CD14-positive monocyte (primary cell): ENCODE measurements around the gene ERG. TPM values are rescaled to one million over a fixed set of nuclear protein-coding genes. Genes with fewer than 3 reads are reported as not detected.

Experiments
- DNase-seq, 3 donors: peaks; one replicate each; pipeline ENCODE4 v3.0.0-alpha.2; 2011 to 2022
- H2AFZ ChIP-seq: 2 replicates; pipeline ENCODE4 v1.6.0; 2012; ENCODE audit warnings: mild to moderate bottlenecking, low read depth, low read length, inconsistent platforms; ENCODE audit not compliant: insufficient read depth, poor library complexity, severe bottlenecking
- H3K27ac ChIP-seq, 2 donors: 1 replicate in 1 of 2; 2 replicates in 1 of 2; pipeline ENCODE4 v1.5.1; 2012 to 2013; ENCODE audit warnings: low read length in 2 of 2, control low read depth in 1 of 2, inconsistent platforms in 1 of 2, low read depth in 1 of 2, mild to moderate bottlenecking in 1 of 2
- H3K27me3 ChIP-seq, 2 donors: one replicate each; pipeline versions ENCODE4 v1.6.0 to v1.6.1; 2011 to 2013; ENCODE audit warnings: low read length in 2 of 2; ENCODE audit not compliant: control insufficient read depth in 2 of 2, insufficient read depth in 2 of 2
- H3K36me3 ChIP-seq, 2 donors: replicated peaks in 1 of 2; 1 replicate in 1 of 2; 2 replicates in 1 of 2; pipeline versions ENCODE4 v1.5.1 to v1.6.1; 2012 to 2013; ENCODE audit warnings: low read length in 2 of 2, control low read depth in 1 of 2, inconsistent platforms in 1 of 2, mild to moderate bottlenecking in 1 of 2; ENCODE audit not compliant: insufficient read depth in 2 of 2, control insufficient read depth in 1 of 2
- H3K4me1 ChIP-seq, 2 donors: 1 replicate in 1 of 2; 2 replicates in 1 of 2; pipeline versions ENCODE4 v1.5.1 to v1.6.1; 2012 to 2013; ENCODE audit warnings: low read length in 2 of 2, control low read depth in 1 of 2, inconsistent platforms in 1 of 2, mild to moderate bottlenecking in 1 of 2, moderate library complexity in 1 of 2; ENCODE audit not compliant: insufficient read depth in 2 of 2, control insufficient read depth in 1 of 2
- H3K4me2 ChIP-seq: replicated peaks from 2 replicates; pipeline ENCODE3; 2012; ENCODE audit warnings: low read length, moderate library complexity, mild to moderate bottlenecking; ENCODE audit not compliant: poor library complexity, severe bottlenecking; ENCODE audit errors: extremely low read depth
- H3K4me3 ChIP-seq, 3 experiments: fragments of 200-600 bp in 1 of 3; sonication (generic) in 1 of 3; replicated peaks in 1 of 3; 1 replicate in 2 of 3; 2 replicates in 1 of 3; pipeline ENCODE4 v1.5.1; 2011 to 2013; ENCODE audit warnings: low read length in 3 of 3, mild to moderate bottlenecking in 3 of 3, control low read depth in 2 of 3, low read depth in 2 of 3, inconsistent platforms in 1 of 3, moderate library complexity in 1 of 3
- H3K79me2 ChIP-seq: 2 replicates; pipeline ENCODE4 v1.6.0; 2012; ENCODE audit warnings: mild to moderate bottlenecking, control low read depth, inconsistent platforms, low read length, moderate library complexity; ENCODE audit not compliant: insufficient read depth
- H3K9ac ChIP-seq: 2 replicates; pipeline ENCODE4 v1.6.0; 2017; ENCODE audit warnings: low read length, mild to moderate bottlenecking; ENCODE audit not compliant: insufficient read depth, poor library complexity, severe bottlenecking
- H3K9me3 ChIP-seq, 2 donors: replicated peaks in 1 of 2; 1 replicate in 1 of 2; 2 replicates in 1 of 2; pipeline versions ENCODE4 v1.5.1 to v1.6.1; 2012 to 2013; ENCODE audit warnings: low read length in 2 of 2, control low read depth in 1 of 2; ENCODE audit not compliant: control insufficient read depth in 1 of 2, insufficient read depth in 1 of 2
- H4K20me1 ChIP-seq: 2 replicates; pipeline ENCODE4 v1.6.0; 2012; ENCODE audit warnings: mild to moderate bottlenecking, low read length, control low read depth, moderate library complexity; ENCODE audit not compliant: insufficient read depth
- H3K27ac Mint-ChIP-seq, 7 donors: one replicate each; pipeline ENCODE4 v1.8.0; 2020; ENCODE audit warnings: mild to moderate bottlenecking in 7 of 7, mixed read lengths in 7 of 7, moderate library complexity in 6 of 7, inconsistent platforms in 2 of 7
- H3K27me3 Mint-ChIP-seq, 3 donors: one replicate each; pipeline ENCODE4 v1.8.0; 2021 to 2022; ENCODE audit warnings: low read depth in 3 of 3, mild to moderate bottlenecking in 3 of 3, mixed read lengths in 3 of 3, moderate library complexity in 3 of 3, inconsistent platforms in 1 of 3
- H3K36me3 Mint-ChIP-seq, 2 donors: one replicate each; pipeline ENCODE4 v1.8.0; 2020; ENCODE audit warnings: mixed read lengths in 2 of 2, inconsistent platforms in 1 of 2, mild to moderate bottlenecking in 1 of 2
- H3K4me1 Mint-ChIP-seq: one replicate; pipeline ENCODE4 v1.8.0; 2020; ENCODE audit warnings: mild to moderate bottlenecking, mixed read lengths
- H3K4me3 Mint-ChIP-seq, 2 donors: one replicate each; pipeline ENCODE4 v1.8.0; 2020; ENCODE audit warnings: mild to moderate bottlenecking in 2 of 2, mixed read lengths in 2 of 2, moderate library complexity in 1 of 2
- H3K9me3 Mint-ChIP-seq, 7 donors: one replicate each; pipeline ENCODE4 v1.8.0; 2020 to 2022; ENCODE audit warnings: mixed read lengths in 7 of 7, mild to moderate bottlenecking in 6 of 7, moderate library complexity in 6 of 7, inconsistent platforms in 2 of 7
- WGBS: methylation state at CpG from one replicate; pipeline ENCODE4 v1.1.5; 2013; ENCODE audit warnings: missing lambda C conversion rate; ENCODE audit not compliant: insufficient coverage; 5-methylcytosine and 5-hydroxymethylcytosine counted together
- intact Hi-C, 2 donors: fragments of 100-400 bp; cut with micrococcal nuclease; formaldehyde crosslinking; loops; one replicate each; pipeline versions ENCODE4 v1.15.0 to v1.15.1; 2023
- polyA plus RNA-seq, 3 donors: library from polyadenylated mRNA; depleted of rRNA in 1 of 3; unstranded in 2 of 3; stranded (reverse) in 1 of 3; fragments of 300-500 nt in 2 of 3; fragments of >200 nt in 1 of 3; fragmentation: Illumina TruSeq in 2 of 3; gene quantifications; 1 replicate in 2 of 3; 2 replicates in 1 of 3; pipeline ENCODE4 v1.2.3, GENCODE V29; 2012 to 2021
- TF ChIP-seq, protein P1 (sequence below): fragments of 200-600 bp; IDR thresholded peaks from one replicate; pipeline ENCODE4 v1.8.0; 2022; ENCODE audit warnings: antibody characterized with exemption, mild to moderate bottlenecking

ERG gene
- polyA plus RNA-seq, 3 donors = 0.16 to 0.22 TPM; not detected in 1

- TF ChIP-seq, protein P1, sequence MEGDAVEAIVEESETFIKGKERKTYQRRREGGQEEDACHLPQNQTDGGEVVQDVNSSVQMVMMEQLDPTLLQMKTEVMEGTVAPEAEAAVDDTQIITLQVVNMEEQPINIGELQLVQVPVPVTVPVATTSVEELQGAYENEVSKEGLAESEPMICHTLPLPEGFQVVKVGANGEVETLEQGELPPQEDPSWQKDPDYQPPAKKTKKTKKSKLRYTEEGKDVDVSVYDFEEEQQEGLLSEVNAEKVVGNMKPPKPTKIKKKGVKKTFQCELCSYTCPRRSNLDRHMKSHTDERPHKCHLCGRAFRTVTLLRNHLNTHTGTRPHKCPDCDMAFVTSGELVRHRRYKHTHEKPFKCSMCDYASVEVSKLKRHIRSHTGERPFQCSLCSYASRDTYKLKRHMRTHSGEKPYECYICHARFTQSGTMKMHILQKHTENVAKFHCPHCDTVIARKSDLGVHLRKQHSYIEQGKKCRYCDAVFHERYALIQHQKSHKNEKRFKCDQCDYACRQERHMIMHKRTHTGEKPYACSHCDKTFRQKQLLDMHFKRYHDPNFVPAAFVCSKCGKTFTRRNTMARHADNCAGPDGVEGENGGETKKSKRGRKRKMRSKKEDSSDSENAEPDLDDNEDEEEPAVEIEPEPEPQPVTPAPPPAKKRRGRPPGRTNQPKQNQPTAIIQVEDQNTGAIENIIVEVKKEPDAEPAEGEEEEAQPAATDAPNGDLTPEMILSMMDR = no peak
- Histone ChIP-seq H3K4me1 (peaks cover 68 to 77% of the 10 kb centered on the region in 2 donors), H3K9ac (no peak overlapping the region)
These were observed 26.5 kb downstream of the ERG start for GRCh38 chr21:38471766-38472165.

DNA sequence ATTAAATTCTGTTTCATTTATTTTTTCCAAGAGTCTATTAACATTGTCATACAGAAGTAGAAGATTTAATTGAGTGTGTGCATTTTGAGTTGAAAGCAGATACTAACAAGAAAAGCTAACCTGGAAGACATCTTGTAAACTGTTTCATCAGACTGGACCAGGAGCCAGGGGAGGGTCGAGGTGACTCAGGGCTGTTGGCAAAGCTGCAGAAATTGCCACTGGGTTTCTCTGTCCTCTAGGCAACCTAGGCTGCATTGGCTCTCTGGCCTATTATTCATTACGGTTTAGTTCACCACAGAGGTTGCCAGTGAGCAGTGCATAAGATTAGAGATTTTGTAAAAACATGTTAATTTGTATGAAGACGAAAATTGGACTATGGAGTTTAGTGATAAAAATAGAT, 27.5 kb downstream of the ERG start:
- peak; percentile 36 to 70 (median 61) for DNase-seq
- TF ChIP-seq, protein P1 = no peak
- intact Hi-C loops = loop anchor here in 1 of 2 donors (10.0 kb wide), 1 partner anchor 534 kb away; no protein-coding TSS in a partner anchor
- H2AFZ ChIP-seq = peak overlapping the region; percentile 45
- Mint-ChIP-seq H3K4me3 (peak overlapping the region; percentile 43 to 64), H3K9me3 (no peaks in the 10 kb centered on the region), H3K27ac (peak overlapping the region in 5 of 7 donors; percentile 11 to 86 (median 27)), H3K36me3 (no peaks in the 10 kb centered on the region), H3K4me1 (peaks cover 68% of the 10 kb centered on the region), H3K27me3 (no peaks in the 10 kb centered on the region)
- H3K4me2 ChIP-seq = peak overlapping the region; percentile 85
- H3K27ac ChIP-seq = peak overlapping the region in 1 of 2 donors; percentile 40
- no peaks in the 10 kb centered on the region for H3K36me3 ChIP-seq
- peaks cover 43% of the 10 kb centered on the region for H3K79me2 ChIP-seq
- no peak overlapping the region for H3K9ac ChIP-seq
- H3K4me3 ChIP-seq = peak overlapping the region in 1 of 3 experiments; percentile 79
- no peaks in the 10 kb centered on the region for H3K27me3 ChIP-seq
- no peaks in the 10 kb centered on the region for H3K9me3 ChIP-seq
- peaks cover 60 to 71% of the 10 kb centered on the region in 2 donors for H3K4me1 ChIP-seq
- 0% methylated on average over 1 of the region's 3 CpGs for WGBS
- H4K20me1 ChIP-seq = no peaks in the 10 kb centered on the region

More at GRCh38 chr21:38471766-38472165, 26.5 kb downstream of the ERG start:
- Mint-ChIP-seq H3K27ac (peak overlapping the region in 2 of 7 donors; percentile 17 to 58), H3K36me3 (no peaks in the 10 kb centered on the region), H3K4me1 (peaks cover 75% of the 10 kb centered on the region), H3K4me3 (peak overlapping the region in 1 of 2 donors; percentile 84), H3K27me3 (peaks cover 0 to 2% (median 0%) of the 10 kb centered on the region in 3 donors), H3K9me3 (no peaks in the 10 kb centered on the region)
- Histone ChIP-seq H3K36me3 (no peaks in the 10 kb centered on the region), H2AFZ (peak overlapping the region; percentile 81), H3K27ac (no peak overlapping the region), H3K79me2 (peaks cover 41% of the 10 kb centered on the region), H3K4me3 (peak overlapping the region in 1 of 3 experiments; percentile 79), H3K4me2 (peak overlapping the region; percentile 85), H3K27me3 (no peaks in the 10 kb centered on the region), H4K20me1 (no peaks in the 10 kb centered on the region), H3K9me3 (no peaks in the 10 kb centered on the region)
- intact Hi-C loops = loop anchor here in 1 of 2 donors (10.0 kb wide), 1 partner anchor 533 kb away; no protein-coding TSS in a partner anchor
- no CpG with 5 or more reads among the region's 5 CpGs for WGBS
- no peak for DNase-seq
